Measurements from ENCODE around the gene ITGBL1.

GRCh38 chr13:101514100-101514499 lies 61.6 kb downstream of the ITGBL1 start:
- TF ChIP-seq ATF3 (CRISPR knock-in tag; conservative IDR thresholded peaks at IDR 0.05) (no peak), NFYB (CRISPR knock-in tag; conservative IDR thresholded peaks at IDR 0.05; ENCODE audit: low read depth) (no peak), RELA (CRISPR knock-in tag; IDR thresholded peaks at IDR 0.05; ENCODE audit: borderline replicate concordance) (no peak), E2F4 (CRISPR knock-in tag; IDR thresholded peaks at IDR 0.05; ENCODE audit: borderline replicate concordance, low read depth) (no peak), ZNF512 (CRISPR knock-in tag; IDR thresholded peaks at IDR 0.05; ENCODE audit: borderline replicate concordance) (no peak), CTCF (IDR thresholded peaks at IDR 0.05) (no peak), FOXK1 (CRISPR knock-in tag; IDR thresholded peaks at IDR 0.05) (no peak), MAX (CRISPR knock-in tag; IDR thresholded peaks at IDR 0.05) (no peak), CREM (CRISPR knock-in tag; IDR thresholded peaks at IDR 0.05) (no peak), ARID4B (CRISPR knock-in tag; IDR thresholded peaks at IDR 0.05; ENCODE audit: borderline replicate concordance) (no peak), ZNF396 (CRISPR knock-in tag; IDR thresholded peaks at IDR 0.05; ENCODE audit: borderline replicate concordance) (no peak), ETV6 (CRISPR knock-in tag; IDR thresholded peaks at IDR 0.05) (no peak), PRDM15 (CRISPR knock-in tag; IDR thresholded peaks at IDR 0.05) (no peak), USF1 (CRISPR knock-in tag; IDR thresholded peaks at IDR 0.05) (no peak)
